HG03520 (cell line): ENCODE data around the gene GSG1L.

Source experiments
- ATAC-seq: cut with Tn5 transposase; IDR thresholded peaks from one replicate; pipeline ENCODE4 v1.9.1; 2021; ENCODE audit warnings: mild to moderate bottlenecking, moderate library complexity; ENCODE audit not compliant: unreplicated experiment

The GSG1L gene

DNA sequence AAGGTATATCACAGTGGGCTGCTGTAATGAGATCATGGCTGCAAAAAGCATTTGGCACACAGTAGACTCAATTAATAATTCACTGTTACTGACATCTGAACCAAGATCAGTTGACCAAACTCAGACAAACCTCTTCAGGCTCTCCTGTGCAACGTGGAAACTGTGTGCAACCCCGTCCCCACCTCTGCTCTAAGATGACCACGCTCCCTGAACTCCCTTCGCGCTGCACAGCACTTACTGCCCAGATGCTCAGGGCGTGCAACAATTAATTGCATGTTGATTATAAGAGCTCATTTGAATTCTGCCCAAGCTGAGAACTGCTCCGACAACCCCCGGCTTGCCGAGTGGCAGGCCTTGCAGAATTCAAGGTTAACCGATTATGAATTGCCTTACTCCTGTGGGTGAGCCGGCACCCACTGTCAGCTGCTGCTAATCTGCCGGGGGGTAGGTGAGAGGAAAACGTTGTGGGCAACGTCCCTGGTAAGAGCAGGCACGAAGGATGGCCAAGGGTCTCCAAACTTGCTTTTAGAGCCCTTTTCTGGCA lies 1.3 kb upstream of the GSG1L start:
- no peak for ATAC-seq

DNA sequence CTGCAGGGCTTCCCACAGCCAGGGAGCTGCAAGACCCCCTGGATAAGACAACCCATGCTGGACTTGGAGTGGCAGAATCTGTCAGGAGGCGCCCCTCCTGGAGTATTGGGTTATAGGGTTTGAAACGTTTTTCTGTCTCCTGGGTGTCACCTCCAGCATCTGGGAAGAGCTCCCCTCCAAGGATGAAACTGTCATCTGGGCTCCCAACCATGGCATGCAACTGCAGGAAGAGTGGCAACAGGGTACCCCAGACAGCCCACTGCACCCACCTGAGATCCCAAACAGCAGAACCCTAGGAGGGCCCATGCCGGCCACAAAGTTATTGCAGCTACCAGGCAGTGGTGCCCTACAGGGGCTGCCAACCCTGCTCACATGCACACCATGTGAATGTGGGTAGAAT lies 636 bp upstream of the GSG1L start:
- no peak for ATAC-seq

- ATAC-seq, result no peak
These were observed 530 bp downstream of the GSG1L start for GRCh38 chr16:28062847-28063521.

GRCh38 chr16:28062261-28062846 lies 1.2 kb downstream of the GSG1L start:
- no peak for ATAC-seq

DNA sequence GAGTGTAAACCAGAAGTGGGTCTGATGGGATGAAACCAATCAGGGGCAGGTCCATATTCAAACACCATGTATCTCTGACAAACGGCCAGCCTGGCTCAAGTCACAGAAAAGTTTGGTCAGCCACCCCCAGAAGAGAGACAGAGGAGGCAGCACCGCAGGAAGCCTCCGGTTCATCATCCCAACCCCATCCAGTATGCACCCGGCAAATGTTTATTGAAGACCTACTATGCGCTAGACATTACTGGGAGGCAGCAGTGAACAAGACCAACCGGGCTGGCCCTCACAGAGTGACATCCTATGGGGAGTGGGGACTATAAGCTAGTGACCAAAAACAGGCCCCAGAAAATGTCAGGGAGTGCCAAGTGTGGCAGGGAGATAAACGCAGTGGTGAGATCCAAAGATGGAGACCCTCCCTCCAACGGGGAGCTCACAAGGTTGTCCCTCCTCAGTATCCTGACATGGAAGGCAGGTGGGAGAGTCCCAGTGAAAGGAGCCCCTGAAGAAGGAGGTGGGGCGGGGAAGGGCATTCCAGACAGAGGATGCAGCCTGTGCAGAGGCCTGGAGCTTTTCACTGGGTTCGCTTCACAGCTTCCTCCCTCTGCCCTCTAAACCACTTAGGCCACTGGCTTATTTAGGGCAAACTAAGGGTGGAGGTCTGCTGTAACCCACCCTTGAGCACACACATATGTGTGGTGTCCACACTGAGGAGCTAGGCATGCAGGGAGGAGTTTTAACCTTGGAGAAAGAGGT lies 2.0 kb downstream of the GSG1L start:
- no peak for ATAC-seq

DNA sequence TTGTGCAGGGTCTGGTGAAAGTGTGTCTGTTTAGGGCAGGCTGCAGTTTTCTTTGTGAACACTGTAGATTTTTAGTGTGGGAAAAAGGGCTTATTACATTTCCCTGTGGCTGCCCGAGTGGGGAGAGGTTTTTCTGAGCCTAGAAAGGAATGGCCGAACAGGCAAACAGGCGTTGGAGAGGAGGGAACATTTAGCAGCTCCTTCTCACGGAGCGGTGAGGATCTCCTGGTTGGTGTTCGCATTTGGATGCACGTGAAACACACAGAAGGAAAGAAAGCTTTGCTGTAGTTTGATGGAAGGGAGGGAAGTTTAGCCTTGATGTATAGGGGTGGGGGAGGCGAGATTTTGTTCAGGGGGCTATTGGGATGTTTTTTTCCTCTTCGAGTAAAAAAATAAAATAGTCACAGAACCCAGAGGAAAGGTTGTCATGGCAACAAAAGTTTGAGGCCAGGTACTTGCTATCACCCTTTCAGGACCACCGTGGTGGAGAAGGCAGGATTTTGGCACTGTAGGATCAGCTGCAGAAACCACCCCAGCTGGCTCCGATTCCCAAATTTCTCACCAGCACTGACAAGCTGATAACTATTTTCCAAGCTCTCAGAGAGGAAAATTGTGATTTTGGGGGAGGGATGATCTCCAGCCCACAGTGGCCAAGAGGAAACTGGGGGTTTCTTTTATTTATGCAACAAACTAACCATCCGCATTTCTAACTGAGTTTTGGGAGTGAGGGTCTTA lies 3.5 kb downstream of the GSG1L start:
- ATAC-seq, result no peak

- ATAC-seq, result no peak
These were observed 4.5 kb downstream of the GSG1L start for GRCh38 chr16:28058839-28059589.

GRCh38 chr16:28057949-28058348 lies 5.6 kb downstream of the GSG1L start:
- no peak for ATAC-seq

- ATAC-seq, result no peak
These were observed 10.1 kb downstream of the GSG1L start for GRCh38 chr16:28053461-28053860.

DNA sequence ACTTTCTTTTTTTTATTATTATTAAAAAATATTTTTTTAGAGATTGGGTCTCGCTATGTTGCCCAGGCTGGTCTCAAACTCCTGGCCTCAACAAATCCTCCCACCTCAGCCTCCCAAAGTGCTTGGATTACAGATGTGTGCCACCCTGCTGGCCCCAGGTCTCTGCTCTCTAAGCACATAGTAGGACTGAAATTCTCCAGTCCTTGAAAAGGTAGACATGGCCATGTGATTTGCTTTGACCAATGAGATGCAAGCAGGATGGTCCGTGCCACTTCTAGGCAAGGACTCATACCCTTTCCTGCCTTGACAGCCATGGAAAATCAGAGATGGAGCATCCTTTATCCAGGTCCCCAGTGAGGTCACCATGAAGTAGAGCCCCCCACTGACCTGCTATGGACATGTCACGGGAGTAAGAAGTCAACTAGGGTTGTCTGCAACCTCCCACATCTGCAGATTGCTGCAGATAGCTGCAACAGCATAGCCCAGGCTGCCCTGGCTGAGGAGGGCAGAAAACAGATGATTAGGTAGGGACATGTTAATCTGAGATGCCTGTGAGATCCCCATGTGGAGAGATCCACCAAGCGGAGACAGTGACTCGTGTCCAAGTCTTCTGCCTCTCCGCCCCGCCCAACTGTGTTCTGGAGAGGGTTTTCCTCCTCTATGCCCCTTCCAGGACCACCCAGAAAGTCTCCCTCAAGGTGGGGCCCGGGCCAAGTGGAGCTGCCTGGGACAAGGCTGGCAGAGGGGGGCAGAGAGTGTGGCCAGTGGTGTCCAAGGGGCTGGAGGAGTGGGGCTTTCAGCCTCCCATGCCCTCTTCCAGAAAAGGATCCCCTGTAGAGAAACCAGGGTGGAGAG lies 11.0 kb downstream of the GSG1L start:
- no peak for ATAC-seq

DNA sequence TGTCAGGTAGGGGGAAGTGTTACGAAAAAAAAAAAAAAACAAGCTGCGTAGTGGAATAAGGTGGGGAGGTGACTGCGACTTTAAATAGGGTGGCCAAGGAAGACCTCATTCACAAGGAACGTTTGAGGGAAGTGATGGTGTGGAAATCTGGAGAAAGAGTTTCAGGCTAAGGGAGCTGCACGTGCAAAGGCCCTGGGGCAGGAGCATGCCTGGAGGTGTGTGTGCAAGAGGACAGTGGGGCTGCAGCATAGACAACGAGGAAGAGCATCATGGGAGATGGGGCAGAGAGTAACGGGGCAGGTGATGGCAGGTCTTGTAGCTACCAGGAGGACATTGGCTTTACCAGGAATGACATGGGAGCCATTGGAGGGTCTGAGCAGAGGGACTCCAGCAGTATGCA lies 12.0 kb downstream of the GSG1L start:
- no peak for ATAC-seq

DNA sequence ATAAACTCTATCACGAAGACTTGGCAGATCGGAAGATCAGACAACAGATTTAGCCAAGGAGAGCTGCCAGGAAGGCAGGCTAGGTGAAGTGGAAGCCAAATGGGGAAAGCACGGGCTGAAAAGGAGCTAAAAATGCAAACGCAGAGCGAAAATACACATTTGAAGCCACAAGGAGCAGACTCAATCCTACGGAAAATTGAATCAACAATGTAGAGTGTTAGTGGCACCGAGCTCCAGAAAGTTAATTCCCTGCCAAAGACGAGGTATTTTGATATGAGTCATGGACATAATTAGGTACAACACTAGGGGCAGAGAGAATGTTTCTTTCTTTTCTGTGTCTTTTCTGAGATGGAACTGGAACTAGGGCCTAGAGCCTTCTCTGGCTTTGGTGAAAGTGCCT lies 20.7 kb downstream of the GSG1L start:
- no peak for ATAC-seq

- no peak for ATAC-seq
These were observed 21.9 kb downstream of the GSG1L start for GRCh38 chr16:28041615-28042014.

GRCh38 chr16:28040039-28040438 lies 23.5 kb downstream of the GSG1L start:
- no peak for ATAC-seq

DNA sequence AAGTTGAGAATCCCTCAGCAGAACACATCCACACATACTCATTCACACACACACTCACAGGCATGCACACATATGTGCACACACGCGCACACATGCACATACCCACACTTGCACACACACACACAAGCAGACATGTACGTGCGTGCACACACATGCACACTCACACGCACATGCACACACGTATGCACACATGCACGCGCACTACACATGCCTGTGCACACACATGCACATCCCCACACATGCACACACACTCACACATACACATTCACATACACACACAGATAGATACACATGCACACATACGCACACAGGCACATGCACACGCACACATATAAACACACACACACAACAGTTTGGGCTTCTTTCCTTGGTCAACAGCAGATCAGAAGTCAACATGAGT lies 24.0 kb downstream of the GSG1L start:
- ATAC-seq, result no peak

DNA sequence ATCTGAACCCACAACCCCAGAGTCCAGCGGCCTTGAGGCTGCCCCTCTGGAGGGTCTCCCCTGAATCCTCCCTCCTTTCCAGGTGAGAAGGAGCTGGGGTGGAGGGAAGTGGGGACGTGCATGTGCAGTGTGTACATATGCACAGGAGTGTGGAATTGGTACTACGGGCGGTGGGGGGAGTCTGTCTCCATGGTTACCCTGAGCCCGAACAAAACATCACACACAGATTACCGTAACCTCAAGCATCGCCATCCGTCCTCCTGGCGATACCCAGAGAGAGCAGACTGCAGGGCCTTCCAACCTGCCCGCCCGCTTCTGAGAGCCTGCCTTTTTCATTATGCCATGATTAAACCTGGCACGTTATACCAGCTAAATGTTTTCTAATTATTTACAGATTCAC lies 25.1 kb downstream of the GSG1L start:
- no peak for ATAC-seq

DNA sequence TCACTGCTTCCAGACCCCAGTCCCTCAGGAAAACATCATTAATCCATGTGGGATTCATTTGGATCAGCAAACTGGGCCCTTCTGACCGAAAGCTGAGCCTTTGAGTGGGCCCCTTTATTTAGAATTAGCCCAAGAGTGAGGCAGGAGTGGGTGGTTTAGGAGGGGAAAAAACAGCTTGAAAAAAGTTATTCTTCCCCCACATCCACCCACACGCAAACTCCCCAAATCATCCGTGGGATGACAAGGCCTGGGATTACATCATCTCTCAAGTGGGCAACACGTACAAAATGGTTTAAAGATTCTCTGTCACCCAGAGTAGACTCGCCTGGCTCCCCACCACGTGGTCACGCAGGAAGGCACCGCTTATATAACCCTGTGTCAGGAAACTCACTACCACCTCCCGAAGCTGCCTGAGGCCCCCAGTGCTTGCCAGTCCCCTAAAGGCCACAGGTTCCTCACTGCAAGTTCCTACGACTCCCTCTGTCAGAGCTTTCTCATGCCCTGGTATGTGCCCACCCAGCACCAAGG lies 27.6 kb downstream of the GSG1L start:
- ATAC-seq, result no peak

DNA sequence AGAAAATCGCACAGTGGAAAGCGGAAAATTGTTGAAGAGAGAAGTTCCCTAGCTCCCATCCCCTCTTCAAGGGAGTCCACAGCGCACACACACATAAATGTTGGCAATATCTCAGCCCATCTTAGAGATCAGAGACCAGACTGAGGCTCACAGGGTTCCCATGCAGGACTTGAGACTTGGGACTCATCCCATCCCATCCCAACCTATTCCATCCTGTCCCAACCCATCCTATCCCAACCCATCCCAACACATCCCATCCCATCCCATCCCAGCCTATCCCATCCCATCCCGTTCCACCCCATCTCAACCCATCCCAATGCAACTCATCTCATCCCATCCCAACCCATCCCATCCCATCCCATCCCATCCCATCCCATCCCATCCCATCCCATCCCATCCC lies 29.6 kb downstream of the GSG1L start:
- no peak for ATAC-seq

GRCh38 chr16:28029387-28030002 lies 34.0 kb downstream of the GSG1L start:
- no peak for ATAC-seq
